HG03520 (cell line): ENCODE results near the gene LRRC75B.
"Not testable (repeated sequence)": the region's sequence is repeated elsewhere in the genome, so short reads cannot be mapped to it uniquely, and the experiment has no call there.

Experiments used
- ATAC-seq: cut with Tn5 transposase; IDR thresholded peaks from one replicate; pipeline ENCODE4 v1.9.1; 2021; ENCODE audit warnings: mild to moderate bottlenecking, moderate library complexity; ENCODE audit not compliant: unreplicated experiment

Gene LRRC75B, protein sequence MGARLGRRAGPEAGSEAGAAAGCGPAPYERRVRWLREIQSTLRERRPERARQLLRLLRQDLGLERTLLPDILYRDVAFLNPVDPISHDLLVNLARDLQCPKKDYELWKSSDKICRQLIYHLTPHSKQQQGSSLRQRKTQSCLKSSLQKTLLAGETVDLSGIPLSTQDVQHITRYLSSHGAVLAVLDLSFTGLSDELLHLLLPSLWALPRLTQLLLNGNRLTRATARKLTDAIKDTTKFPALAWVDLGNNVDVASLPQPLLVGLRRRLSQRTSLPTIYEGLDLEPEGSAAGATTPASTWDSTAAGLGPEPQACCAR

DNA sequence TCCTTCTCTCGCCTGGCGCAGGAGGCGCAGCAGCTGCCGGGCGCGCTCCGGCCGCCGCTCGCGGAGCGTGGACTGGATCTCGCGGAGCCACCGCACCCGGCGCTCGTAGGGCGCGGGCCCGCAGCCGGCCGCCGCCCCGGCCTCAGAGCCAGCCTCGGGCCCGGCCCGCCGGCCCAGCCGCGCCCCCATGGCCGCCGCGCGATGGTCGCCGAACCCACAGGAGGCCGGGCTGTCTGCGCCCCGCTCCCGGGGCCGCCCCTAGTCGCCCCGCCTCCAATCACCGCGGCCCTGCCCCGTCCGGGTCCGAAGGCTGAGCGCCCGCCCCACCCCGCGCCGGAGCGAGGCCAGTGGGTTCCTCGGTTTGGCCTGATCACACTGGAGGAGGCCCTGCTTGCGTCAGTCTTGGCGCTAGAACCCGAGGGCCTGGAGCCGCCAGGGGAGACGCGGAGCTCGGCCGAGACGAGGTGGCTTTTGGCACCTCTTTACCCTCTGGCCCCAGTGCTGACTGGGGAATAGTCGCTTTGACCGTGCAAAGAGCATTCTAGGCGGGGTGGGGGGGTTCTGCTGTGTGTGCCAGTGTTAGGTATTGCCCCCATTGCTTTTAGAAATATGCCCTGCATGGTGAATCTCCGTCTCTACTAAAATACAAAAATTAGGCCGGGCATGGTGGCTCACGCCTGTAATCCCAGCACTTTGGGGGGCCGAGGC is at the start of gene LRRC75B:
Gene LRRC75B (minus strand): TSS at position 223 of the 708 bp plus-strand sequence. CDS start 34 bp downstream, at position 189.
- ATAC-seq = peak; percentile 71

DNA sequence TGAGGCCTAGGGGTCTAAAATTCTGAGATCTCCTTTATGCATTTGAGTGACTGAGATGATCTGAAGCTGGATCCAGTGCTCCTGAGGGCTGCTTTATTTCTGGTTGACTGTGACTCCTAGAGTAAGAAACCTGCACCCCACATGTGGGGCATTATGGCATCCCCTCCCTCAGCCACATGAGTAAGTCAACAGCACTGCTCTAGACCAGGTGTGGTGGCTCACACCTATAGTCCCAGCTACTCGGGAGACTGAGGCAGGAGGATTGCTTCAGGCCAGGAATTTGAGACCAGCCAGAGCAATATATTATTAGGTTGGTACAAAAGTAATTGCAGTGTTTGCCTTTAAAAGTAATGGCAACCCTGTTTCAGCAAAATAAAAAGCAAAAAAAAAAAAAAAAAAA is 49.4 kb upstream of the LRRC75B start:
- ATAC-seq = not testable (repeated sequence)

DNA sequence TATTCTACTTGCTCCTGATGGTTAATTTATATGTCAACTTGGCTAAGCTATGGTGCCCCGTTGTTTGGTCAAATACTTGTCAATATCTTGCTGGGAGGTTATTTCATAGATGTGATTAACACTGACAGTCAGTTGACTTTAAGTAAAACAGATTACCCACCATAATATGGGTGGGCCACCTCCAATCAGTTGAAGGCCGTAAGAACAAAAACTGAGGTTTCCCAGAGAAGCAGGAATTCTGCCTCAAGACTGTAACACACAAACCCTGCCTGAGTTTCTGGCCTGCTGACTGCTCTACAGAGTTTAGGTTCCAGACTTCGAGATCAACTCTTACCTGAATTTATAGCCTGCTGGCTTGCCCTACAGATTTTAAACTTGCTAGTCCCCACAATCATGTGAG is 43.6 kb upstream of the LRRC75B start:
- ATAC-seq = not testable (repeated sequence)

DNA sequence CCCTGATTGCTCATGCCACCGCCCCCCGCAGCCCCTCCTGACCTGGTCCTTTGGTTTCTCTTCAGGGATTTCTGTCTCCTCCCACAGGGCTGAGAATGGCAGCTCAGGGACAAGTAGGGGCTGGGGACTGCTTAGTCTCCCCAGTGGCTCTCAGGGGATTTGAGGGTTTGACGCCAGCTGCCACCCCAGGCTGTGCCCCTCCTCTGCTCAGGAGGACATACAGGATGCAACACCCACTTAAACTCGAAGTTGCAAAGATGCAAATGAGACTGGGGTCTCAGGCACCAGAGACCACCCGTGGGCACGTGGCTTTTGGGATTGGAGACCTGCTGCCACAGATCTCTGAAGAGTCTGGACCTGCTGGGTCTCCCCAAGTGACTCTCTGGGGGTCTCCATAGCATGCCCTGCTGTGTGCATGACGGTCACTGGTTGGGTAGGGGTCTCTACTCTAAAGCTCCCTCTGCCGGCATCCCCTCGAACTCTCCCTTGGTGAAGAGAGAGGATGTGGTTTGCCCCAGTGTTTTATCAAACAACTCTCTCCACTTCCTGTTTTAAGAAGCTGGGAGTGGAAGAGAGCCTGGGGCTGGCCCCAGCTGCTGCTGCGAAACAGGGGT is 42.0 kb upstream of the LRRC75B start:
- ATAC-seq = not testable (repeated sequence)

DNA sequence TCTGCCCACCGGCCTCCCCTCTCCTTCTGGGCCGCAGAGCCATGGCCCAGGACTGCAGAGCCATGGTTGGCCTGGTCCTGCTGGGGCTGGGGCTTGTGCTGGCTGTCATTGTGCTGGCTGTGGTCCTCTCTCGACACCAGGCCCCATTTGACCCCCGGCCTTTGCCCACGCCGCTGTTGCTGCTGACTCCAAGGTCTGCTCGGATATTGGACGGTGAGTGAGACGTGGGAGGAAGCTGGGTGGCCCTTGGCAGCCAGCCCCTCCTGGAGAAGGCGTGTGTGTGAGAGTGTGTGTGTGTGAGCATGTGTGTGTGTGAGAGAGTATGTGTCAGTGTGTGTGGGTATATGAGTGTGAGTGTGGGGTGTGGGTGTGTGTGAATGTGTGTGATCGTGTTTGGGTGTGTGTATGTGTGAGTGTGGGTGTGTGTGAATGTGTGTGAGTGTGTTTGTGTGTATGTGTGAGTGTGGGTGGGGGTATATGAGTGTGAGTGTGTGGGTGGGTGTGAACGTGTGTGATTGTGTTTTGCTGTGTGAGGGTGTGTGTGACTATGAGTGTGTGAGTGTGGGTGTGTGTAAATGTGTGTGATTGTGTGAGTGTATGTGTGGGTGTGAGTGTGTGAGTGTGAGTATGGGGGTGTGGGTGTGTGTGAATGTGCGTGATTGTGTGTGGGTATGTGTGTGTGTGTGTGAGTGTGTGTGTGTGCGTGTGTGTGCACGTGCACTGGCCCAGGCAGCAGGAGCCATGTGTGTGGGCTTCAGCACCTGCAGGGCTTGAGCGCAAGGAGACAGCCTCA is 40.6 kb upstream of the LRRC75B start:
- ATAC-seq = not testable (repeated sequence)

DNA sequence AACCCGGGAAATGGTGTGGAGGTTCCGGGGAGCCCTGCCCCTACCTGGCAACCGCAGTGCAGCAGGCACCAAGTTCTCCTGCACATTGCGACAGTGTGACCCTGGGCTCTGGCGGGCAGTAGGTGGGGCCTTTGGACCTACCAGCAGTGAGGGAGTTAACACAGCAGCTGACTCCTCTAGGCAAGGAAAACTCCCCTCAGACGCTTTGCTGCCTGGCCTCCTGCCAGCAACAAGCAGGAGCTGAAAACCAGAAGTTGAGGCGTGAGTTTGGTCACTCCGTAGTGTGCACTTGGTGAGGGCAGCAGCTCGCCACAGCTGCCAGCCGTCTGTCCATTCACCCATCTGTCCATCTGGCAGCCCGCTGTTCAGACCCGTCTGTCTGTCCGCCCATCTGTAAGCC is 39.8 kb upstream of the LRRC75B start:
- not testable (repeated sequence) for ATAC-seq

DNA sequence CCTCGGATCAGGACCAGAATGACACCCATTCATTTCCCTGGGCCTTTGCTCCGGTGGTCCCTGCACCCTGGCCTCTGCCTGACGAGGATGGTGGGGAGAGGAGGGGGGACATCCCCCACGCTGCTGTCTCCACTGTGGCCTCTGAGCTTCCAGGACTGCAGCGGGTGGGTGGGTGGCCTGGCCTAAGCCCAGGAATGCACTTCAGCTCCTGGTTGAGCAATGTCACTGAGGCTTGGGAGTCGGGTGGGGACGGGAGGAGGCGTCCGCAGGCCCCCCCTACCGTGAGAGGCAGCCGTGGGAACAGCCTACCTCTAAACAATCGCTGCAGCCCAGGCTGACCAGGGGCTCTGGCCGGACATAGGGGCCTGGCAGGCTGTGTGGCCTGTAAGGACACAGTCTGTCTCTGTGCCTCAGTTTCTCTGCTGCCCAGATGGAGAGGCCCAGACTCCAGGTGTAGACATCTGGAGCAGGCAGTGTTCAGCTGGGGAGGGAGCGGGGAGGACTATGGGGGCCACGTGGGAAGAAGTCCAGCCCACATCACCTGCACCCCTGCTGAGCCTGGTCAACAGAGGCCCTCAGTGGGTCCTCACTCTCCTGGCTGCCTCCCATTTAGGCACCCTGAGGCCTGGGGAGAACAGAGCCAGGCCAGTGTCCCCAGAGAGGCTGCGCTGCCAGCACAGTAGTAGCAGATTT is 38.7 kb upstream of the LRRC75B start:
- ATAC-seq = not testable (repeated sequence)

DNA sequence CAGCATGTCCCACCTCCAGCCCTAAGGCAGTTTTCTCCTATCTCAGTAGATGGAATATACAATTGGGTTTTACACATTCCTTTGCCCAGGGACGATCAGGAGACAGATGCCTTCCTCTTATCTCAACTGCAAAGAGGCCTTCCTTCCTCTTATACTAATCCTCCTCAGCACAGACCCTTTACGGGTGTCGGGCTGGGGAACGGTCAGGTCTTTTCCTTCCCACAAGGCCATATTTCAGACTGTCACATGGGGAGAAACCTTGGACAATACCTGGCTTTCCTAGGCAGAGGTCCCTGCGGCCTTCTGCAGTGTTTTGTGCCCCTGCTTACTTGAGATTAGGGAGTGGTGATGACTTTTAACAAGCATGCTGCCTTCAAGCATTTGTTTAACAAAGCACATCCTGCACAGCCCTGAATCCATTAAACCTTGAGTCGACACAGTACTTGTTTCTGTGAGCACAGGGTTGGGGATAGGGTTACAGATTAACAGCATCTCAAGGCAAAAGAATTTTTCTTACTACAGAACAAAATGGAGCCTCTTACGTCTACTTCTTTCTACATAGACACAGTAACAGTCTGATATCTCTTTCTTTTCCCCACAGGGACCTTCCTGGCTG is 38.0 kb upstream of the LRRC75B start:
- not testable (repeated sequence) for ATAC-seq

DNA sequence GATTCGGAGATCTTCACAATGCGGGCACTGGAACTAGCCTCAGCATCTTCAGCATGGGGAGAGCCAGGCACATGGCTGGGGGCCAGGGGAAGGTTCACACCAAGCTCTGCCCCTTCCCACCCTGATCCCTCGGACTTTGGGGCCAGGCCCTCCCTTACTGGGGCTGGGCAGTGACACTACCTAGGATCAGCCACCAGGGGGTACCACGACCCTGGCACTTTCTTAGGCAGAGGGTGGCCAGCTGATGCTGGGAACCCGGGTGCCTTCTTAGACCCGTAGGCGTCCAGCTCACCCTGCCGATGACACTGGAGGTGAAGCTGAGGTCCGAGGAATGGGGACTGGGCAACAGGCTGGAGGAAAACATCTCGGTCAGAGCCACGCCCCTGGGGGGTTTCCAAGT is 36.2 kb upstream of the LRRC75B start:
- not testable (repeated sequence) for ATAC-seq

DNA sequence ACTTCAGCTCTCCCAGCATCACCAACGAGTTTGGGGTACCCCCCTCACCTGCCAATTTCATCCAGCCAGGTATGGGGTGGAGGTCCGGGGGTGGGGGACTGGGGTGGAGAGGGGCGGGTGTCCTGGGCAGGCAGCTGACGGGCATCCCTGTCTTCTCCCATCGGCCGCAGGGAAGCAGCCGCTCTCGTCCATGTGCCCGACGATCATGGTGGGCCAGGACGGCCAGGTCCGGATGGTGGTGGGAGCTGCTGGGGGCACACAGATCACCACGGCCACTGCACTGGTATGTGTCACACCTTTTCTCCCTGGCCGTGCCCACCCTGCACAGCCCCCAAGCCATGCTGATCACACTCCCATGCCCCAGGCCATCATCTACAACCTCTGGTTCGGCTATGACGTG is 35.0 kb upstream of the LRRC75B start:
- ATAC-seq = not testable (repeated sequence)

DNA sequence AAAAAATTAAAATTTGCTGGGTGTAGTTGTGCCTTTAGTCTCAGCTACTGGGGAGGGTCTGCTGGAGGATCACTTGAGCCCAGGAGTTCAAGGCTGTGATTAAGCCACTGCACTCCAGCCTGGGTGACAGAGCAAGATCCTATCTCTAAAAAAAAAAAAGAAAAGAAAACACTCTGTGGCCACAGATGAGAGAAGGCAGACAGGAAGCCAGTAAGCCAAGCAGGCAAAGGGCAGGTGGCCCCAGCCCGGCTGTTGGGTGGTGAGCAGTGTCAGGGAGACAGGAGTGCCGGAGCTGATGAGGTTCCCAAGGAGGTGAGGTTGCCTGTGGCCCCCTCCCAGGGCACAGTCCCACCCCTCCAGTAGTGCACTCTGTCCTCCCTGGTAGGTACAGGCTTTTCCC is 29.7 kb upstream of the LRRC75B start:
- ATAC-seq = not testable (repeated sequence)

DNA sequence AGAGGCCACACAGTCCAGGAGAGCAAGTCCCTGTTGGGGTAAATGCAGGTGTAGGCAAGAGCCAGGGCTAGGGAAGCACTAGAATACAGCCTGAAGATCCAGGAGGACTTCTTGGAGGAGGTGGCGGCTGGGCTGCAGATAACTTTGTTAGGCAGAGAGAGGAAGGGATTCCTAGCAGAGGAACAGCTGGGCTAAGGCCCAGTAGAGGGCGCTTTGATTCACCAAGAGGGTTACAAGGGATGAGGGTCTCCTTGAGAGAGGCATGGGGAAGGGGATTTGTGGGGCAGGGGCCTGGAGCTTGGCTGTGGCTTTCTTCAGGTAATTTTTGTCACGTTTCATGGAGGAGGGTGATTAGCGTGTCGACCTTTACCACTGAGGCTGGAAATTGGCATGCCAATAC is 28.4 kb upstream of the LRRC75B start:
- ATAC-seq = not testable (repeated sequence)

DNA sequence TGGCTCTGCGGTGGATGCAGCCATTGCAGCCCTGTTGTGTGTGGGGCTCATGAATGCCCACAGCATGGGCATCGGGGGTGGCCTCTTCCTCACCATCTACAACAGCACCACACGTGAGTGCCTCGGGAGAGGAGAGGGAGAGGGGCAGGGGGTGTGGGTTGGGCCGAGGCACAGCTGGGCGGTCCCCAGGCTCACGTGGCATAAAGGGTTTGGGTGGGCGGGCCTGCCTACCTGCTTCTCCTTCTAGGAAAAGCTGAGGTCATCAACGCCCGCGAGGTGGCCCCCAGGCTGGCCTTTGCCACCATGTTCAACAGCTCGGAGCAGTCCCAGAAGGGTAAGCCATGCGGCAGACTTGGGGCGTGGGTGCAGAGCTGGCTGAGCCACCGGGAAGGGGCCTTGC is 21.9 kb upstream of the LRRC75B start:
- ATAC-seq = not testable (repeated sequence)

DNA sequence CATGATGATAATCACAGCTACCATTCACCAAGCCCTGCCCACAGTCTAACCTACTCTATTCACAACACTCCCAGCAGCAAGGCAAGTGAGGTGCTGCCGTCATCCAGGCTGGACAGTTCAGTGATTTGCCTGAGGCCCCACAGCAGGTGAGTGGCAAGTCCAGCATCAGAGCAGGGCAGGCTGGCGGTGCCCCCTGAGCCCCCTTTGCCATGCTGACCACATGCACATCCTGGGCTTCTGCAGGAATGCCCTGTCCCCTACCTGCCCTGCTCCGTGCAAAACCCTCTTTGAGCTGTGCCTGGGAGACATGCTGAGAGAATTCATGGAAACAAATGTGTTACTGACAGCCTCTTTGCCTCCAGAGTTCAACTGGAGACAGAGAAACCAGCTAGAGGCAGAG is 17.0 kb upstream of the LRRC75B start:
- ATAC-seq = not testable (repeated sequence)

DNA sequence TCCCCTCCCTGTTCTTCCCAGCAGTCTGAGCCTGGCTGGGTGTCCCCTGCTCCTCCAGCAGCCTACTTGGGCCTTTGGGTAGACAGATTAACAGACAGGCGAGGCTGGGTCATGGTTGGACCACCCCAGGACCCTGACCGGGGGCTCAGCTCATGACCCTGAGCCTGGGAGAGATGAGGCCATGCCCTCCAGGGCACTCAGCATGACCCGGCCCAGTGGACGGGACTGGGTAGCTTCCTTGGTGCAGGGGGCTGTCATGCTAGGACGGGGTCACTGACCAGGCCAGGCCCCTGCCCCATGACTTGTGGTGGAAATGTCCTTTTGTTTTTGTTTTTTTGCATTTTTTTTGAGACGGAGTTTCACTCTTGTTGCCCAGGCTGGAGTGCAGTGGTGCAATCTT is 15.5 kb upstream of the LRRC75B start:
- ATAC-seq = not testable (repeated sequence)

DNA sequence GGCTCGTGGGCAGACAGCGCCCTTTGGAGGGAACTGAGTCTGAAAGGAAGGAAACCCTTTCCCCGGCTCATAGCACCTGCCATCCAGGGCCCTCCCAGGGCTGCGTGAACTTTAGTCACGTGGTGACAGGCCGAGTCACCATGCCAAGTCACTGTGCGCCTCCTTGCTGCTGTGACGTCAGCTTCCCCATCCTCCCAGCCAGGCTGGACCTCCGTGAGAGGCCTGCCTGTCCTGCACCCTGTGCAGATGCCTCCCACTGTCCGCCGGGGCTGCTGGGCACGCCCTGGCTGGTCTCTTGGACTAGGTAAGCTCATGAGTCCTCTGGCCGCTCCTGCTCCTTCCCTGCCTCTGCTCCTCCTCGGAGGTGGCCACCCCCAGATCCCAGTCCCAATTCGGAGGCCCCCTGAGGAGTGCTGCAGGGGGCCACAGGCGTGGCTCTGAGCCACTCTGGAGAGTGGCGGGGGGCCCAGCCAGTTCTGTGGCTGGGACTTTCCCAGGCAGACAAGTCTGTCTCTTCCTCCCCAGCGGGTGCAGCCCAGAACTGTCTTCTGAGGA is 14.6 kb upstream of the LRRC75B start:
- ATAC-seq = peak; percentile 75

DNA sequence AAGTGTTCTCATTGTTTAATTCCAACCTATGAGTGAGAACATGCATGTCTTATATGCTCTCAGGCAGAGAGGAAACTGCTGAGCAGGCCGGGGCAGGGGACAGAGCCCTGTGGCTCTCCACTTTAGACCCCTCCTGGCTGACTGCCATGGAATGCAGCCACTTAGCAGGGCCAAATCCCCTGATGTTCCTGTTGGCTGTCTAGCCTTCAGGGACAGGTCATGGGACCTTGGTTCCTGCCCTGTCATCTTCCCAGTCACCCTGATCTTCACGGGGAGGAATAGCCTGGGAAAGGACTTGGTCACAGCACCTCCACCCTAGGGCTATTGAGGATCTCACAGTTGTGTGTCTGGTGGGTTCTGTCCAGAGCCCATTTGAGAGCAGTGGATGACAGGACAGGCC is 13.5 kb upstream of the LRRC75B start:
- not testable (repeated sequence) for ATAC-seq

DNA sequence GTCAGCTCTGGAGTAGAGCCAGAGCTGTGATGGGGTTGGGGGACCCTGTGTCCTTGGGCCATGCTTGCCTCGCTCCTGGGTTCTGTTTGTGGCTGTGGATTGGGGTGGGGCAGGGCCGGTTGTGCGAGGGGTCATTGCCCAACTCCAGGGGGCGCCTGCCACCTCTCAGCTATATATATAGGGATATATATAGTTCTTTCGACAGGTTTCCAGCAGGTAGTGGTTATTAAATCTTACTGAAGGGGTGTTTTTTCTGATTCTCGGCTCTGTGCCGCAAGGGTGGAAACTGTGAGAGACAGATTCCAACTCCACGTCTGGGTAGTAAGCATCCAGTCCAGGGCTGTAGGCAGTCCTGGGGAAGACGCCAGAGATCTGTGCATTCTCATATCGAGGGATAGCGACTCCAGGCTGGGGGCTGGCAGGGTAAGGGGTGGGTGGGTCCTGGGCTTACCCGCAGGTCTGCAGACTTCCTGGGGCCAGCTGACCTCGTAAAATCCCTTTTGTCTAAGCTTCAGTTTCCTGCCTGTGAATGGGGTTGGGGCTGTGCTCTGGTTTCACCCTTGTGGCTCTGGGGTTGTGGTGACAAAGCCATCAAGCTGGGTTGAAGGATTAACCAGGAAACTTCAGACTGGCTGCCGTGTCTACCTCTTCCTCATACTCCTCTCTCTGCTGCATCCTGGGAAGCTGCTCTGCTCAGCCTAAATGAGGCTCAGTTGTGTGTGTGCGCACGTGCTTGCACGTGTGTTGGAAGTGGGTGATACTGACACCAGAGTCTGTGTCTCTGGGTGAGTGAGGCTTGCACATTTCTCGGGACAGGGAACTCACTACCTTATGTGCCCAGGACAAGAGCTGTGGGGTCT is 11.1 kb upstream of the LRRC75B start:
- ATAC-seq = not testable (repeated sequence)
